Middle frontal gyrus (tissue), 1 donor: ENCODE data around the gene PHF13.
"Not testable (repeated sequence)": the region's sequence is repeated elsewhere in the genome, so short reads cannot be mapped to it uniquely, and the experiment has no call there.

Source experiments
- DNase-seq: peaks from one replicate; pipeline ENCODE4 v3.0.0-alpha.2; 2015; ENCODE audit warnings: low spot score; ENCODE audit errors: extremely low spot score

The PHF13 gene

GRCh38 chr1:6660415-6661049 is 47.0 kb downstream of the PHF13 start:
- no peak for DNase-seq

GRCh38 chr1:6662468-6662867 is 48.9 kb downstream of the PHF13 start:
- DNase-seq: not testable (repeated sequence)

- no peak for DNase-seq
Measured at GRCh38 chr1:6666696-6667095, 53.2 kb downstream of the PHF13 start.

DNA sequence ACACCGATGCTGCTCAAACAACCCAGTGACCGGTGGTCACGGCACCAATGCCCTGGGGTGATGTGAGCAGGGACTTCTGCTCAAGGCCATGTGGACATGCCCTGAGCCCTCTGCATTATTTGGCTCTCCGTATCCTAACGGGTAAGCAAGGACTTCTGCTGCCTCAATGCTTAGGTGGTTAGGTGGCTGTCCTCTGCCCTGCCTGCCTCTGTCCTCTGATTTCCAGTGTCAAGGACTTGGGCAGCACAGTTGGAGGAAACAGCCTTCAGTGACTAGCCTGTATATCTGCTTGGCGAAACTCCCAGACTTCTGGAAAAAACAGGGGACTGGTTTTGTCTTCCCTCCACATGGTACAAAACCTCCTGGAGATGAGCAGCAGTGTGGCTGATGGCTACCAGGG is 53.6 kb downstream of the PHF13 start:
- DNase-seq: no peak

- no peak for DNase-seq
Measured at GRCh38 chr1:6668503-6668902, 55.0 kb downstream of the PHF13 start.

- no peak for DNase-seq
Measured at GRCh38 chr1:6672558-6672957, 59.0 kb downstream of the PHF13 start.
